ENCODE results near the gene HOXA3.

The HOXA3 gene

DNA sequence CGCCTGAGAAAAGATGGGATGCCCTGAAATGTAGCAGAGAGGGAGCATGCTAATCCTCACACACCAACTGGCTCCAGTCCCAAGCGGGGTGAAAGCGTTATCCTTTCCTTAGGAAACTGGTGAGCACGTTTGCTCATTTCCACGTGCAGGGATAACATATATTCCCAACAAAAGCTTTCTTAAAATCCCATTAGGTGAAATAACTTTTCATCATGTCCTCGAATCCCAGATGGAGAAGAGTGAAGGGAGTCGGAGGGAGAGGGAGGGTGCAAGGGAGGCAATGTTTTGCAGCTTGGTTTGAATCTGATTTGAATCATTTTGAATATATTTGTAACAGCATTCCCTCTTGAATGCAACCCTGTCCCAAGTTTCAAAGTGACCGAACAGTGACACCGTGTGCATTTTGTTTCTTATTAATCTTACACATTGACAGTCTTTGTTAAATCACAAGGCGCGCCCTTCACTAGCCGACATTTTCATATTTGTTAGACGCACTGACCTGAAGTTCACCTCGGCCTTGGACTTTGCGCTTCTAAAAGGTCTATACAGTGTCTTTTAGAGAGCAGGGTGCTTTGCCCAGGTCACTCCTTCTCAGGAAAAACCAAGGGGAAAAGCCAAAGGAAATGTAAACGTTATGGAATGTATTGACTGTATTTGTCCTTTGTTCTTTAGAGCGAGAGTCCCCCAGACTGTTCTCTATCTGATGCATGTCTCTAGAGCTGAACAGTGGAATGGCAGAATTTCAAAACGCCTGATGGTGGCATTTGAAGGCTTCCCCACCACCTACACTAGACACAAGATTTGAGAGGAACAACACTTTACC is 18.8 kb downstream of the HOXA3 start:
- POLR2A ChIA-PET, result interaction anchor here (0.6 to 1.2 kb wide), 2 partner anchors 11 to 26 kb away, joined by 3 to 4 read pairs; no protein-coding TSS in a partner anchor
- no peaks in the 10 kb centered on the region for H3K27me3 ChIP-seq (replicated peaks in 2 of 5; ENCODE audit: control insufficient read depth in 4 of 5, insufficient read depth in 5 of 5, low read length in 4 of 5)
- peaks cover 23 to 67% (median 43%) of the 10 kb centered on the region in 4 experiments for H3K4me1 ChIP-seq (ENCODE audit: control extremely low read depth in 1 of 4, control insufficient read depth in 4 of 4, insufficient read depth in 4 of 4, low read length in 3 of 4)
- H3K36me3 ChIP-seq (ENCODE audit: control insufficient read depth in 4 of 4, insufficient read depth in 4 of 4, low read length in 3 of 4), result peaks cover 4 to 66% (median 37%) of the 10 kb centered on the region in 4 experiments
- H3K4me3 ChIP-seq (ENCODE audit: control insufficient read depth in 1 of 7, extremely low read depth in 1 of 7, insufficient read depth in 4 of 7, low read depth in 2 of 7, low read length in 6 of 7), result no peak overlapping the region
- CTCF ChIA-PET, result interaction anchor here (0.8 to 1.9 kb wide), 4 partner anchors 15 to 267 kb away, joined by 3 to 7 read pairs (median 4); no protein-coding TSS in a partner anchor
- 84% methylated on average over 11 of the region's 18 CpGs for WGBS (ENCODE audit: insufficient coverage)
- peak overlapping the region in 1 of 2 experiments; percentile 44 for H3K27ac ChIP-seq (ENCODE audit: insufficient read depth in 1 of 2, low read depth in 1 of 2, low read length in 2 of 2, poor library complexity in 1 of 2, severe bottlenecking in 2 of 2)
- no peaks in the 10 kb centered on the region for H3K9me3 ChIP-seq (ENCODE audit: control extremely low read depth in 1 of 5, control insufficient read depth in 4 of 5, insufficient read depth in 2 of 5, low read depth in 1 of 5, low read length in 4 of 5)
- DNase-seq, result no peak

DNA sequence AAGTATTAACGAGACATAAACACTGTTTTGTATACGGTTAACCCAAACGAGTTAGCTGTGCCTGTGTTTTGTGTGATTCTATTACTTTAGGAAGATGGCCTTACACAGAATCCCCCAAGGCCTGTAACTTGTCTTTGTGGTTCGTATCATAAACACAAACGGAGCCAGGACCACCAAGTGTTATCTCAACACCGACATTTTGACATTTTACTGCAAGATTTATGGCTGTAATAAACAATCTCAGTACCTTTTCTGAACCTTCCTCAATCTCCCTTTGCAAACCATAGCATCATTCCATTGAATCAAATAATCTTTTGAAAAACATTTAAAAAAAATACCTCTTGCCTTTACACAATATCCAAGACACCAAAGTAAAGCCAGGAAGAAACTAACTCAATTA is 19.4 kb downstream of the HOXA3 start:
- POLR2A ChIA-PET, result no interaction called here

DNA sequence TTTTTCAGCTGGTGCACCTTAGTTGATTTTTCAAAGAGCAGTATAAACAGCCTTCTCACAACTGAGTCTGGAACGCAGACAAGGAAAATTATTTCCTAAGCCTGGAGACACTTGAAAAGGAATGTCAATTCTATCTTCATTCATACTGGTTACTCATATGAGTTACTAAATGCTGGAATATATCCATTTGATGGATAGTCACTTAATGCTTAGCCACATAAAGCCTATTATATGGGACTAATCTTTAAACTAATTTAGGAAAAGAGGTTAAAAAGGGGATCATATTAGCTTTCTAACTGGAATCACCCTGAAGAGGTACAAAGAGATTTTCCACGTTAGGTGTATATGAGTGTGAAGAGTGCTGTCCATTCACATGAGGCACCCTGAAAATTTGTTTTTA is 20.2 kb downstream of the HOXA3 start:
- ChIA-PET POLR2A (interaction anchor here (1.1 kb wide), 1 partner anchor 16 kb away, joined by 6 read pairs; the partner anchor contains the start of gene HOXA6), CTCF (interaction anchor here (0.9 to 2.8 kb wide), 9 partner anchors 8 to 462 kb away, joined by 3 to 16 read pairs (median 3); no protein-coding TSS in a partner anchor)
- no peak for DNase-seq
- Histone ChIP-seq H3K27ac (ENCODE audit: insufficient read depth in 1 of 2, low read depth in 1 of 2, low read length in 2 of 2, poor library complexity in 1 of 2, severe bottlenecking in 2 of 2) (no peak overlapping the region), H3K4me3 (ENCODE audit: control insufficient read depth in 1 of 7, extremely low read depth in 1 of 7, insufficient read depth in 4 of 7, low read depth in 2 of 7, low read length in 6 of 7) (no peak overlapping the region), H3K9me3 (ENCODE audit: control extremely low read depth in 1 of 5, control insufficient read depth in 4 of 5, insufficient read depth in 2 of 5, low read depth in 1 of 5, low read length in 4 of 5) (no peaks in the 10 kb centered on the region), H3K27me3 (replicated peaks in 2 of 5; ENCODE audit: control insufficient read depth in 4 of 5, insufficient read depth in 5 of 5, low read length in 4 of 5) (no peaks in the 10 kb centered on the region), H3K36me3 (ENCODE audit: control insufficient read depth in 4 of 4, insufficient read depth in 4 of 4, low read length in 3 of 4) (peaks cover 3 to 67% (median 40%) of the 10 kb centered on the region in 4 experiments), H3K4me1 (ENCODE audit: control extremely low read depth in 1 of 4, control insufficient read depth in 4 of 4, insufficient read depth in 4 of 4, low read length in 3 of 4) (peaks cover 20 to 53% (median 29%) of the 10 kb centered on the region in 4 experiments)
- WGBS (ENCODE audit: insufficient coverage), result 89% methylated on average over 1 of the region's 2 CpGs

More for the DNA sequence above, 19.4 kb downstream of the HOXA3 start:
- Histone ChIP-seq H3K36me3 (ENCODE audit: control insufficient read depth in 4 of 4, insufficient read depth in 4 of 4, low read length in 3 of 4) (peaks cover 4 to 68% (median 38%) of the 10 kb centered on the region in 4 experiments), H3K27me3 (replicated peaks in 2 of 5; ENCODE audit: control insufficient read depth in 4 of 5, insufficient read depth in 5 of 5, low read length in 4 of 5) (no peaks in the 10 kb centered on the region), H3K9me3 (ENCODE audit: control extremely low read depth in 1 of 5, control insufficient read depth in 4 of 5, insufficient read depth in 2 of 5, low read depth in 1 of 5, low read length in 4 of 5) (no peaks in the 10 kb centered on the region), H3K4me1 (ENCODE audit: control extremely low read depth in 1 of 4, control insufficient read depth in 4 of 4, insufficient read depth in 4 of 4, low read length in 3 of 4) (peaks cover 23 to 60% (median 37%) of the 10 kb centered on the region in 4 experiments), H3K27ac (ENCODE audit: insufficient read depth in 1 of 2, low read depth in 1 of 2, low read length in 2 of 2, poor library complexity in 1 of 2, severe bottlenecking in 2 of 2) (no peak overlapping the region), H3K4me3 (ENCODE audit: control insufficient read depth in 1 of 7, extremely low read depth in 1 of 7, insufficient read depth in 4 of 7, low read depth in 2 of 7, low read length in 6 of 7) (no peak overlapping the region)
- no peak for DNase-seq
- WGBS (ENCODE audit: insufficient coverage), result 59% methylated on average over 3 of the region's 6 CpGs
- CTCF ChIA-PET, result interaction anchor here (0.8 to 2.8 kb wide), 3 partner anchors 18 to 280 kb away, joined by 3 to 16 read pairs (median 14); no protein-coding TSS in a partner anchor

DNA sequence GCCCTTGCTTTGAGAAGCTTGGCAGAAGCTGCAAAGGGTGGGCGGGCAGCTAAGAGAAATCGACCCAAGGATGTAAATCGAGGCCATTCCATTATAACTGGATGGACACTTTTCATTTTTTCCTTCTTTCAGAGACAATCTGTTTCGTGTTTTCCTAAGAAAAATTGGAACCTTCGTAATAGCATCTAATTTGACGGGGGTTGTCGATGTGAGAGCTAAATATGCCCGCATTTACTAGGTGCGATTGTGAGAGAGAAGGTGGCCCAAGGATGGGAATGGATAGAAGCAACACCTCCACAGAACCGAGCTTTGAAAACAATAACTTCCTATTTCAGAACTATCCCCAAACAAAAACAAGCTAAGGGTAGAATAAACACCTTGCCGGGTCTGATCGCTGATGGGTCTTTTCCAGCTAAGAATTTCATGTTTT is 21.0 kb downstream of the HOXA3 start:
- Histone ChIP-seq H3K36me3 (ENCODE audit: control insufficient read depth in 4 of 4, insufficient read depth in 4 of 4, low read length in 3 of 4) (peaks cover 3 to 68% (median 43%) of the 10 kb centered on the region in 4 experiments), H3K27me3 (replicated peaks in 2 of 5; ENCODE audit: control insufficient read depth in 4 of 5, insufficient read depth in 5 of 5, low read length in 4 of 5) (no peaks in the 10 kb centered on the region), H3K4me3 (ENCODE audit: control insufficient read depth in 1 of 7, extremely low read depth in 1 of 7, insufficient read depth in 4 of 7, low read depth in 2 of 7, low read length in 6 of 7) (peak overlapping the region; percentile 23 to 77 (median 60)), H3K9me3 (ENCODE audit: control extremely low read depth in 1 of 5, control insufficient read depth in 4 of 5, insufficient read depth in 2 of 5, low read depth in 1 of 5, low read length in 4 of 5) (no peaks in the 10 kb centered on the region), H3K27ac (ENCODE audit: insufficient read depth in 1 of 2, low read depth in 1 of 2, low read length in 2 of 2, poor library complexity in 1 of 2, severe bottlenecking in 2 of 2) (peak overlapping the region; percentile 37 to 73), H3K4me1 (ENCODE audit: control extremely low read depth in 1 of 4, control insufficient read depth in 4 of 4, insufficient read depth in 4 of 4, low read length in 3 of 4) (peaks cover 19 to 45% (median 22%) of the 10 kb centered on the region in 4 experiments)
- 70% methylated on average over 5 of the region's 12 CpGs for WGBS (ENCODE audit: insufficient coverage)
- ChIA-PET CTCF (interaction anchor here (0.9 to 2.8 kb wide), 13 partner anchors 9 to 462 kb away, joined by 3 to 16 read pairs (median 3); no protein-coding TSS in a partner anchor), POLR2A (interaction anchor here (0.8 to 1.2 kb wide), 3 partner anchors 17 to 268 kb away, joined by 3 to 6 read pairs (median 3); partner anchors contain the start of genes HOXA6 and HOXA7)
- no peak for DNase-seq

DNA sequence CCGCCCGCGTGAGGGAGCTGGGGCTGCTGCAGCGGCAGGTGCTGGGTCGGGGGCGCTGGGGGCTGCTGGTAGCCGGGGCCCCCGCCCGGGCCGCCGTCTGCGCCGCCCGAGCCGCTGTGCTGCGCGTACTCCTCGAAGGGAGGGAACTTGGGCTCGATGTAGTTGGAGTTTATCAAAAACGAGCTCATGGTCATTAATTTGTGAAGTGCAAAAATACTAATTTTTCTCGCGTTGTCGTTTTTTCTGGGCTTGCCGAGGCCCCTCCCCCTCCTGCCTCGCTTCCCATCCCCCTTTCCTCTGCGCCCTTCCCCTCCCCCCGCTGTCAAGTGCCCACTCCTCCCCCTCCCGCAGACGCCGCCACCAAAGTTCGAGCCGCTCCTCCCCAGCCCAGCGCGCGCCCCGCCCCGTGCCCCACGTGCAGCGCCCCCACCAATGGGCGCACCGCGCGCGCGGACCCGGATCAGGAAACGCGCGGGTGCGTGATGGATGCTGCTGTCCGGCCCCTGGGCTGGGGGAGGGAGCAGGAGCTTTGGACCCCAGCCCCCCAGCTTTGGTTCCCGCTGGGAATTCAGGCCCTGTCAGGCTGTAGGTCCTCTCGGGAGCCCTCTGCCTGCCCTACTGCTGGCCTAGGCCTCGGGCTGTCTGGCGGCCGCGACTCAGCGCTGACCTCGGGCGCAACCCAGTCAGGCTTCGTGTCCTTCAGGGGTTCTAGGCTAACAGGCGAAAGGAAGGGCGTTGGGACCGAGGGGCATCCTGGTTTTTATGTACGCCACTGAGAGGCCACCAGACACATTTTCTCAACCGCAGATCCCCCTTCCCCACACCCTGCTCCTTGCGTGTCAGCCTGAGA is 21.6 kb downstream of the HOXA3 start, which contains the start of gene HOXA4:
Gene HOXA4 (minus strand): TSS at position 218 of the 850 bp plus-strand sequence. CDS start 24 bp downstream, at position 194.
- Histone ChIP-seq H3K4me1 (ENCODE audit: control extremely low read depth in 1 of 4, control insufficient read depth in 4 of 4, insufficient read depth in 4 of 4, low read length in 3 of 4) (peaks cover 13 to 38% (median 17%) of the 10 kb centered on the region in 4 experiments), H3K36me3 (ENCODE audit: control insufficient read depth in 4 of 4, insufficient read depth in 4 of 4, low read length in 3 of 4) (peaks cover 3 to 71% (median 46%) of the 10 kb centered on the region in 4 experiments), H3K4me3 (ENCODE audit: control insufficient read depth in 1 of 7, extremely low read depth in 1 of 7, insufficient read depth in 4 of 7, low read depth in 2 of 7, low read length in 6 of 7) (peak within 1 kb of the TSS; percentile 23 to 77 (median 60)), H3K27me3 (replicated peaks in 2 of 5; ENCODE audit: control insufficient read depth in 4 of 5, insufficient read depth in 5 of 5, low read length in 4 of 5) (no peaks in the 10 kb centered on the region), H3K9me3 (ENCODE audit: control extremely low read depth in 1 of 5, control insufficient read depth in 4 of 5, insufficient read depth in 2 of 5, low read depth in 1 of 5, low read length in 4 of 5) (no peaks in the 10 kb centered on the region), H3K27ac (ENCODE audit: insufficient read depth in 1 of 2, low read depth in 1 of 2, low read length in 2 of 2, poor library complexity in 1 of 2, severe bottlenecking in 2 of 2) (peak within 1 kb of the TSS; percentile 37 to 73)
- 33% methylated on average over 55 of the region's 67 CpGs for WGBS (ENCODE audit: insufficient coverage)
- ChIA-PET POLR2A (interaction anchor here (0.8 to 1.2 kb wide), 3 partner anchors 17 to 268 kb away, joined by 3 to 6 read pairs (median 3); partner anchors contain the start of genes HOXA6 and HOXA7), CTCF (interaction anchor here (0.9 to 2.8 kb wide), 11 partner anchors 9 to 449 kb away, joined by 3 to 16 read pairs (median 4); no protein-coding TSS in a partner anchor)
- peak; percentile 84 to 90 (median 89) for DNase-seq

DNA sequence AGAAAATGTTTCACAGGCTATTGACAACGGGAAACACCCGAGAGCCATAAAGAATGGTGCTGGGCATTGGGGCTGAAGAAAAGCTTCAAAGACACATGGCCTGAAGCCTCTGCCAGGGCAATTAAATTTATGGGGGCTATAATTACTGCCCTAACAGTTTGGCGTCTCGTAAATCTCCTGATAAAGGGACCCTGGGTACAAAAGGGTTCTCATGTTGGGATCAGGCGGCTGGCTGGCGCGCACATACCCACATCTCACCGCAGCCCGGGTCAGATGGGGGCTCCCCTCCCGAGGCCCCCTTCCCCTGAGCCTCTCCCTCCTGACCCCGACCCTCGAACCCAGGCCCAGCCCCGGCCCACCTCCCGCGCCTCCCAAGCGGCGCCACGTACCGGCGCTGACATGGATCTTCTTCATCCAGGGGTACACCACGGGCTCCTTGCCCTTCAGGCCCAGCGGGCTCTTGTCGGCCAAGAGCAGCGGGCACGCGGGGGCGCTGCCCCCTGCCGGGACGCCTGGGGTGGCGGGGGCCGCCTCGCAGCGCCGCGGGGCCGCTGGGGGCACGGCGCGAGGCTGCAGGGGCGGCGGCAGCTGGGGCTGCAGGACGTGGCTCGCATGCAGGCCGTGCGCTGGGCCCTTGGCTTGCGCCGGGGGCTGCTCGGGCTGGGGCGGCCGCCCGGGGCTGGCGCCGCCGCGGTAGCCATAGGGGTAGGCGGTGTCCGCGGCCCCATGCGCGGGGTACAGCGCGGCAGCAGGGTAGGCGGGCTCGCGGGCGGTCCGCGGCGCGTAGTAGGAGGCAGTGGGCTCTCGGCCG is 22.4 kb downstream of the HOXA3 start:
- Histone ChIP-seq H3K27me3 (replicated peaks in 2 of 5; ENCODE audit: control insufficient read depth in 4 of 5, insufficient read depth in 5 of 5, low read length in 4 of 5) (no peaks in the 10 kb centered on the region), H3K4me1 (ENCODE audit: control extremely low read depth in 1 of 4, control insufficient read depth in 4 of 4, insufficient read depth in 4 of 4, low read length in 3 of 4) (peaks cover 5 to 30% (median 10%) of the 10 kb centered on the region in 4 experiments), H3K4me3 (ENCODE audit: control insufficient read depth in 1 of 7, extremely low read depth in 1 of 7, insufficient read depth in 4 of 7, low read depth in 2 of 7, low read length in 6 of 7) (peak overlapping the region in 6 of 7 experiments; percentile 24 to 77 (median 54)), H3K27ac (ENCODE audit: insufficient read depth in 1 of 2, low read depth in 1 of 2, low read length in 2 of 2, poor library complexity in 1 of 2, severe bottlenecking in 2 of 2) (no peak overlapping the region), H3K36me3 (ENCODE audit: control insufficient read depth in 4 of 4, insufficient read depth in 4 of 4, low read length in 3 of 4) (peaks cover 3 to 76% (median 49%) of the 10 kb centered on the region in 4 experiments), H3K9me3 (ENCODE audit: control extremely low read depth in 1 of 5, control insufficient read depth in 4 of 5, insufficient read depth in 2 of 5, low read depth in 1 of 5, low read length in 4 of 5) (no peaks in the 10 kb centered on the region)
- WGBS (ENCODE audit: insufficient coverage), result 71% methylated on average over 56 of the region's 72 CpGs
- DNase-seq, result peak in 1 of 3 donors; percentile 39
- CTCF ChIA-PET, result interaction anchor here (1.0 to 2.8 kb wide), 6 partner anchors 10 to 276 kb away, joined by 3 to 16 read pairs (median 6); no protein-coding TSS in a partner anchor
- POLR2A ChIA-PET, result no interaction called here

Data from common myeloid progenitor, CD34-positive (primary cell).